Eye (tissue), 1 donor: ENCODE data around the gene GIMAP6.
"Not testable (repeated sequence)": the region's sequence is repeated elsewhere in the genome, so short reads cannot be mapped to it uniquely, and the experiment has no call there.

Source experiments
- DNase-seq: peaks from one replicate; pipeline ENCODE4 v3.0.0-alpha.2; 2015

The GIMAP6 gene

DNA sequence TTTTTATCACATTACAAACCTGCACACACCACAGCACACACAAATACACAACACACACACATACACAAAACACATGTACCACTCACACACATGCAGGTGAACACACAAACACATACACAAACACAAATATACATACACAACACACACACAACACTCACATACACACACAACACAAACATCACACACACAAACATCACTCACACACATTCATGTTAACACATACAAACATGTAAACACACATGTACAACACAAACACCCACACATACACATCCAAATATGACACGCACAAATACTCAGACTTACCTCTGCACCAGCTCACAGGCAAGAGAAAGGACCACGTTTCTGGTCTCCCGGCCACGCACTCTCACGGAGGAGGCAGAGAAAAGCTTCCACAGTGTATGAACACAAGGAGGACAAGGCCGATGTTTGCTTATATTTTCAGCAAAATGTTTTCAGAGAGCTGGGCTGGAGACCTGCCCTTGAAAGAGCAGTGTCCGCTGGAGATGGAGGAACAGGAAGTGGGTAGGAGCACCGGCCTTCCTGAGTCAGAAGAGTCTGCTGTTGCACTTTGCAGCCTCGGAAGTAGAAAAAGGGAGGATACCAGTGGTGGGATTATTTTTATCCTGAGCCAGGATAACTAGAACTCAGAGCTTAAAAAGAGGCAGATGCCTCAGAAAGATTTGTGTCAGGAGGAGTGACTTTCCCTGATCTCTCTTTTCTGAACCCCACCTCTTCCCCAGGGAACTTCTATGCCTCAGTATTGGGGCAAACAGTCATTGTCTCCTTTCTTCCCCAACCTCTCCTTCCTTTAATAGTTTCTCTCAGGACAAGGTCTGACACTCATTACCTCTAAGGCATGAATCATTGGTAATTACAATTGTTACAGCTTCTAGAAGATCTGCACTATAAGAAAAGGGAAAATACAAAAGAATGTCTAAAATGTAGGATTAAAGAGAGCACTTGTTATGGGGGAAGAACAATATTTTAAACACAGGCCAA lies at the start of gene GIMAP6:
Gene GIMAP6, minus strand, starts transcription at position 520 of the 999 bp plus-strand sequence. CDS start 2,243 bp downstream, outside the sequence.
- no peak for DNase-seq

DNA sequence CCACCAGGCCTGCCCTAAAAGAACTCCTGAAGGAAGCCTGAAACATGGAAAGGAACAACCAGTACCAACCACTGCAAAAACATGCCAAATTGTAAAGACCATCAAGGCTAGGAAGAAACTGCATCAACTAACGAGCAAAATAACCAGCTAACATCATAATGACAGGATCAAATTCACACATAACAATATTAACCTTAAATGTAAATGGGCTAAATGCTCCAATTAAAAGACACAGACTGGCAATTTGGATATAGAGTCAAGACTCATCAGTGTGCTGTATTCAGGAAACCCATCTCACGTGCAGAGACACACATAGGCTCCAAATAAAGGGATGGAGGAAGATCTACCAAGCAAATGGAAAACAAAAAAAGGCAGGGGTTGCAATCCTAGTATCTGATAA lies 48.2 kb upstream of the GIMAP6 start:
- DNase-seq, result not testable (repeated sequence)

DNA sequence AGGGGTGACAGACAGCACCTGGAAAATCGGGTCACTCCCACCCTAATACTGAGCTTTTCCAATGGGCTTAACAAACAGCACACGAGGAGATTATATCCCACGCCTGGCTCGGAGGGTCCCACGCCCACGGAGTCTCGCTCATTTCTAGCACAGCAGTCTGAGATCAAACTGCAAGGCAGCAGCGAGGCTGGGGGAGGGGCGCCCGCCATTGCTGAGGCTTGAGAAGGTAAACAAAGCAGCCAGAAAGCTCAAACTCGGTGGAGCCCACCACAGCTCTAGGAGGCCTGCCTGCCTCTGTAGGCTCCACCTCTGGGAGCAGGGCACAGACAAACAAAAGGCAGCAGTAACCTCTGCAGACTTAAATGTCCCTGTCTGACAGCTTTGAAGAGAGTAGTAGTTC lies 46.4 kb upstream of the GIMAP6 start:
- DNase-seq, result not testable (repeated sequence)

DNA sequence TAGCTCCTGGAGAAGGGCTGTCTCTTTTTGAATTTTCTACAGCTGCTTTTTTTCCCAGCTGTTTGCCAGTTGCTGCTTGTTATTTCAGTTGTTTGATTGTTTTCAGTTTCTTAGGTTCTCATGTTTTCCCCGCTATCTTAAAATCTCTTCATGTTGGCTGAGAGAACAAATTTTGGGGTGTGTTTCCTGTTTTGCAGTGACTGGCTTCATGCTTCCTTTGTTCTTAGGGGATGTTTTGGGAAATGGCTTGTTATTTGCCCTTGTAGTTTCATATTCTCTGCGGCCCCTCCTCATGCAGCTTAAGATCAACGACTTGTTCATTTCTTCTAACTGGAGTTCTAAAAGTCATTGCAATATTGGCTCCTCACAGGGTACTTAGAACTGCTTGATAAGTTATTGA lies 44.7 kb upstream of the GIMAP6 start:
- not testable (repeated sequence) for DNase-seq

DNA sequence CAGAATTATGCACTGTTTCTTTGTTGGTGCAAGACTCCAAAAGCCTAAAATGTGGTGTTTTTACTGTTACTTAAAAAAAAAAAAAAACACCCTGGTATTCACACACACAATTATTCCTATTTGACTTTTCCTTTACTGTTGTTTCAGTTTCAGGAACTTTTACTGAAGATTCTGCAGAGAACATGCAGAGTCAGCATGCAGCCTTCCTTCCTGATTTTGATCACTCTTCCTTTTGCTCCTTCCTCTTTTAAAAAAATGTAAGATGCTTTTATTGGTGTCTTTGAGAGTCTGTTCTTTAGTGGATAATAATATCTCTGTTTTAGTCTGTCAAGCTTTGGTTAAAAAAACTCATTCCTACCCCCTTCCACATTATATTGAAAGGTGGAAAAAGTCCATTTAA lies 44.1 kb upstream of the GIMAP6 start:
- DNase-seq, result not testable (repeated sequence)

DNA sequence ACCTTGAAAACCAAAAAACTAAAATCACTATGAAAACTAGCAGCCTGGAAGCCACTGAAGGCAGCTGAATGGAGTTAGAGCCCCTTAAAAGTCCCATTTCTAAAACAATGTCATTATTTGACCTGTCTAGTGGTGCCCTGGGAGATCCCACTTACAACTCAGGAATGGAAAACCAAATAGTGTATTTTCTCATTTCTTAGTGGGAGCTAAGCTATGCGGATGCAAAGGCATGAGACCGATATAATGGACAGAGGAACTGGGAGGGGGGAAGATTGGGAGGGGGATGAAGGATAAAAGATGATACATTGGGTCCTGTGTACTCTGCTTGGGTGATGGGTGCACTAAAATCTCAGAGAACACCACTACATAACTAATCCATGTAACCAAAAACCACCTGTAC lies 43.5 kb upstream of the GIMAP6 start:
- no peak for DNase-seq

DNA sequence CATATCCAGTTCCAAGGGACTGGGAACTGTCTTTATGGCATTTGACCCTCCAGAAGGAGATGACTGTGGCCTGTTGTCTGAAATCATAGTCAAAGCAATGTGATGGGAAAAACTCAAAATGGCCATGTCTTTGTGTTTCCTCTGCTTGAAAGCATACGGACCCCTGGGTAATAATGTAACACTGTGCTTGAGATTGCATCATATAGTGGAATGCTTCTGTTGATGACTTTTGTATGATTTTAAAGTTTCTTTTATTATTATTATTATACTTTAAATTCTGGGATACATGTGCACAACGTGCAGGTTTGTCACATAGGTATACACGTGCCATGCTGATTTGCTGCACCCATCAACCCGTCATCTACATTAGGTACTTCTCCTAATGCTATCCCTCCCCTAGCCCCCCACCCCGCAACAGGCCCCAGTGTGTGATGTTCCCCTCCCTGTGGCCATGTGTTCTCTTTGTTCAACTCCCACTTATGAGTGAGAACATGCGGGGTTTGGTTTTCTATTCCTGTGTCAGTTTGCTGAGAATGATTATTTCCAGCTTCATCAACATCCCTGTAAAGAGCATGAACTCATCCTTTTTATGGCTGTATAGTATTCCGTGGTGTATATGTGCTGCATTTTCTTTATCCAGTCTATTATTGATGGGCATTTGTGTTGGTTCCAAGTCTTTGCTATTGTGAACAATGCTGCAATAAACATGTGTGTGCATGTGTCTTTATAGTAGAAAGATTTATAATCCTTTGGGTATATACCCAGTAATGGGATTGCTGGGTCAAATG lies 39.8 kb upstream of the GIMAP6 start:
- not testable (repeated sequence) for DNase-seq

DNA sequence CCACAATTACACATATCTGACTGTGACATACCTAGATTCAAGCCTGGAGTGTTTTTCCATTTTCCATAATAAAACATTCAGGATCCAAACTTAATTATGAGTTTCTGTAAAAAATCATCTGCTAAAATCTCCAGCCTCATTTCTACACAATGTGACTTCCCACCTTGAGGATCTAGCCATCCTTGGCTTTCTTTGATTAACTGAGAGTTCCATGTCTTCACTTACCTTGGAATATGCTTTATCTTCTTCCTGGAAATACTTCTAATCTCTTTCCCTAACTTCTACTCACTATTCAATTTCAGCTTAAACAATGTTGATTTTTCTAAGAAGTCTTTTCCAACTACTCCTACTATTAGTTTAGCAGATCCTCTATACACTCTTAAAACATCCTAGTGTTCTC lies 36.8 kb upstream of the GIMAP6 start:
- no peak for DNase-seq

DNA sequence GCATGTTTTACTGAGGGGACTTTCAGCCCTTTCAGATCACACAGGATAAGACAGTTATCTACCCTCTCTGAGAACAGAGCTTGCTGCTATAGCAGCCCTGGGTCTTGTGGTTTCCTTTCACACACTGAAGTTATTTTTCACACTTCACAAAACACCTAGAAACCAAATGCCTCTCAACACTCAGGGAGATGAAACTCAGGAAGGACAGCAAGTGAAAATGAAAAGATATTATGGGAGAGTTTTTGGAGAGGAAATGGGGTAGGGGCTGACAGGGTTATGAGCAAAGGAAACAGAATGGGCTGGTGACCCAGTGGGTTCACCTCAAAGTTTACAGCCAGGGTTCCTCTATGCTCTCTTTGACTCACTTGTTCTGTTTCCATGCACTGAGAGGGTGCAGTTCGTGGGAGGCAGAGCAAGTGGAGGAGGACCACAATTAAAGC lies 36.3 kb upstream of the GIMAP6 start:
- no peak for DNase-seq

DNA sequence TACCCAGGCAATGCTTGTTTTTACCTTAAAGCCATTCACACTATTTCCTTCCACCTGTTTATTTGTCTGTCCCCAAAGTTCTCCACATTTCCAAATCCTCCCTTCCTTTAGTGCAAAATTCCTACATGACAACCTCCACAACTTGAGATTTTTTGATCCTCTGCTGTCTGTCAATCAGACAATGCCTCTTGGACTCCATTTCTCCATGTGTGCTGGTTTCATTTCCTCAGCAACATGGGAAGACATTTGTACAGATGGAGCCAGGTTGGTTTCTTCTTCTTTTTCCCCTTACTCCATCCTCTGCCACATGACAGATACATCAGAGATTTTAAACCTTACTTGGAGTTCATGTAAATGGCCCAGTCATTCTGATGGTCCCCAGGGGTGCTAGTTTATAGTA lies 34.2 kb upstream of the GIMAP6 start:
- no peak for DNase-seq

DNA sequence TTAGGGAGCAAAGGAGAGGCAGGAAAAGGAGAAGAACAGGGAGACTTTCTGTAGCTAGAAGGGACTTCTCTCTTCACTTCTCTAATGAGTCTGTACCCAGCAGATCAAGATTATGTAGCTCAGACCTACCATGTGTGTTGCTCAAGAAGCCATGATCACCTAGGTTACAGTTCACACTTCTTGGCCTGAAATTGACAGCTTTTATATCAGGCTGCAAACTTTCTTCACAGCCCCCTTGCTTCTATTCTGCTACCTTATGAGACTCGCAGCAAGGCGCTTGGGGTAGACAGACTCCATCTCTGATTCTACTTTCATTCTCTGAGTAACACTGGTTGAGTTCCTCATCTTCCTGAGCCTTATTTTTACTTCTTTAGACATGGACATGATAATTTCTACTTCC lies 33.7 kb upstream of the GIMAP6 start:
- DNase-seq, result no peak

DNA sequence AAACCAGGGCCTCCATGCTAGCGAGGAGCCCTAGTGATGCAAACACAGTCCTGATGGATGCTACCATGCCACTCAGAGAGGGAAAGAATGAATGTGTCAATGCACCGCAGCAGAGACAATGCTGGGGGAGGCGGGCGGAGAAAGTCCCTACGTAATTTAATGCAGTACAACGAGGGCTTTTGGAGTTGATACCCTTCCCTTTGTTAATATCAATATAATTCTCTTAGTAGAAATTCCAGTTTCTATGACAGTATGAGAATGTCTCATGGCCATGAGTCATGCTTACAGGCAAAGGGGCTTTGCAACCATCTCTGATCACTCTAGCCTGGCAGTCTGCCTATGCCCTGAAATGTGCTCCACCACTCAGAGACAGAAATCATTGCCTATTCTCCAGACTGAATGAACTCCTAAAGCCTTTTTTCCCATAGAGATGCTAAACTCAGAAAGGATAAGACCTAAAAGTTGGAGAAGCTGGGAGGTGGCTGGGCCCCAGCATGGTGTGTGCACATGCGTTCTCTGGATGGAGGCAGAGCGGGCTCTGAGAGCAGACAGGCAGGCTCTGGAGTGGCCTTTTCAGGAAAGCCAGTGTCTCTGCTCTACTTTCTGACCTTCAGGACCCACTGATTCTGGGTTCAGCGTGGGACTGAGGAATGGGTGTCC lies 33.0 kb upstream of the GIMAP6 start:
- no peak for DNase-seq

DNA sequence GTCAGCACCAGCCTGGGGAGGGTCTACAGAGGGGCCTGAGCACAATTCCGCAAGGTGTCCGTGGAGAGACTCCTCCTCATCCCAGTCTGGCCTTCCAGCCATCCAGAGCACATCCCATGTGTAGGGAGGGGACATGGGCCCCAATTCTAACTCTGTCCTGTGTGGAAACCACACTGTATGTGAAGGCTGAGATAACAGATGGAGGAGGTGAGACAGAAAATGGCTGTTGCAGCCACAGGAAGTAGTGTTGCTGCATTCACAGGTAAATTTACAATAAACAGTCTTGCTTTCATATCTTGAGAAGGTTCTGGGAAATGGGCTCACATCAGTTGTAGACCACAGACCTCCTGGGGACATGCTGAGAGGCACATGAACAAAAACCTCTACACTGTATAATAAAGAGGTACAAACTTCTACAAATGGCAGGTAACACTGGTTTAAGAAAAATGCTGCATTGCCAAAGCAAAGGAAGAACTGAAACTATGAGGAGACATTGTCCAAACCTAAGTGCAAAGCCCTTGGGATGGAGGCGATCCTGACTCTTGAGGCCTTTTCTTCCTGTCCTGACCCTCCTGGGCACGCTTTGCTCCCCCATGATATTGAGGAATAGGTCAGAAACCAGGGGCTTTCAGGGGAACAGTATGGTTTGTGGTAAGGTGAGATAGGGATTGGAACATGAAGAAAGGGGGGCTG lies 31.8 kb upstream of the GIMAP6 start:
- no peak for DNase-seq

DNA sequence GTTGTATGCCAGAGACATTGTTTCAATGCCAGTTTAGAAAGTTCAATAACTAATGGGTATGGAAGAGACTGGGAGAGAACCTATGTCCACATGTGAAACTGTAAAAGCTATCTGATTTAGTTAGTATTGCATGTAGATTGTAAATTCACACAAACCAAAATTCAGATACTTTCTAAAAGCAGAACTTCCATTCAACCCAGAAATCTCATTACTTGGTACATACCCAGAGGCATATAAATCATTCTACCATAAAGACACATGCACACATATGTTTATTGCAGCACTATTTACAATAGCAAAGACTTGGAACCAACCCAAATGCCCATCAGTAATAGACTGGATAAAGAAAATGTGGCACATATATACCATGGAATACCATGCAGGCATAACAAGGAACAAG lies 30.6 kb upstream of the GIMAP6 start:
- not testable (repeated sequence) for DNase-seq

DNA sequence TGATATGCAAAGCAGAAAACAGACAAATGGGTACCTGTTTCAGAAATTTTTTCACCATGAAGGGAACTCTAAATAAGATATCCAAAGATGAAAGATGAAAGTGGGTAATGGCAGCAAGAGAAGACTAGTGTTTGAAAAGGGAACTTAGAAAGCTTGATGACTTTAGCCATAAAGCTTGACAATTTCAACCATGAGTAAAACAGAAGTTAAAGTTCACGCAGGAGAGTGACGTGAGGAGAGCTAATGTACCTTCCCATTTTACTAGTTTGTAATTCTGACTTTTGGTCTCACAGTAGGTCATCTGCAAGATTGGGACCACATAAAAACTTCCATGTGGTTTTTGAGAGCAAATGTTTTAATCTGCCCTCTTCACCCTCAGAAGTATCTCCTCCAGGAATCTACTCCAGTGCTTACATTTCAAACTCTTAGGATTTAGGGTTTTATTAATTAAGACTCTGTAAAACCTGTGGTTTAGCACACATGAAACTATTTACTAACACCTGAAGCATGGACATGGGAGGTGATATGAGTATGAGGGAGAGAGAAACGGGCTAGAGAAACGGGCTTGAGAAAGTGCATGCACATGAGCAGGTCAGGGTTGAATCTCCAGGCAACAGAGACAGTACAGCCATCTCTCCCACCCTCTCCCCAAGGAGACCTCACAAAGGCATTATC lies 28.9 kb upstream of the GIMAP6 start:
- no peak for DNase-seq

DNA sequence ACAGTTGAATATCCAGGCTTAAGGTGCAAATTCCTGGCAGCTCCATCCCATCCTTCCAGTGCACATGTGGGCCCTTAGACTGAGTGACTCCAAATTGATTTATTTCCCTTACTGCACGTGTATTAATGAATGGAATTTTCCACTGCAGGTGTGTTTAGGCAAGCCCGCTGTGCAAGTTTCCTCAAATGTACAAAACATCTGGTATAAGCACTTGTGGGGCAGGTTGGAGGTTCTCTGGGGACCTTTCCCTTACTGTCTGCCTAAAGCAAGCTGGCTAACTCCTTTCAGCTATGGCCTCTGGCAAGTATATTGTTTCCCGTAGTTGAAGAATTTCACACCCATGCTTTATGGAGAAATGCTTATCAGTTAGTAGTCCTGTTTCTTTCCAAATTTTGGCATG lies 25.3 kb upstream of the GIMAP6 start:
- DNase-seq, result no peak

DNA sequence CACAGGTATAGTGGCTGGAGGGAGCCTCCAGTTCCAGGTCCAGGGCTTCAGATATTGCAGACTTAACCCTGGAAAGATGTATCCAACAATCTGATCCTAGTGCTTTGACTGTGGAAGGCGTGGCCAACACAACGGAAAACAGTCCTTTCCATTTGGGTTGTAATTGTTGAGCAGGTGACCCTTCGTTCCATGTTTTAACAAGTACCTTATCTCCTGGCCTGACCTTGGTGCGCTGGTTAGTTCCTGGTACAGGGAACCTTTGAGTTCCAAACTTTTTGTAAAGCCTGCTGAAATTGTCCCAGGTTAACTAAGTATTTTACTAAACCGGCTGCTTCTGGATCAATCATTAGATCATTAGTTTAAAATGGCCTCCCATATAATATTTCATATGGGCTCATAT lies 23.9 kb upstream of the GIMAP6 start:
- DNase-seq, result no peak

DNA sequence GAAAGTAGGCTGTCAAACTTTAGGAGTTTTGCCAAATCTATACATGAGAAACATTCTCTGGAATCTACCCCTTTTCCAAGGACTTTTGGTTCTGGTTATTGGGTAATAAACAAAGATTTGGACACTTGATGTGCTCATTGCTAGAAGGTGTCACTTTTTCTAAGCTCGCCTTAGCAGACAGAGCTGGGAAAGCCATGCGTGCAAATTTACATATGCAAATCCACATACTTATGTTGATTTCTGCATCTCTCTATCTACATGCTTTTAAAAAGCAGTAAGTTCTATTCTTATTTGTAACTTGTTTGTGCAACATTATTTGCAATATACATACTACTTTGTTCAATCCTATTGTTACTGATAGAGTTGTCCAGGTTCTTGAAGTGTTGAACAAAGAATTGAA lies 22.5 kb upstream of the GIMAP6 start:
- no peak for DNase-seq

DNA sequence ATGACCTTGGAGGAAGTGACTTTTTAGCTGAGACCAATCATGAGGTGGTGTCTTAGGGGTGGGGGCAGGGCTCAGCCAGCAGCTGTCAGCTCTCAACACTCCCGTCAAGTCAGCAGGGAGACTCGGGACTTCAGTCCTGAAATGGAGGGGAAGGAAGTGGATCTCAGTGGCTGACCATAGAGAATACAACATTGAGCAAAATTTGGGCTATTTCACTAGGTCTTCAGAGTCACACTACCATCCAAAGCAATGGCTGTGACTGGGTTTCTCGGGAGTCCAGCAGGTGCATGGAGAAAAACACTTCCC lies 16.8 kb upstream of the GIMAP6 start:
- no peak for DNase-seq

DNA sequence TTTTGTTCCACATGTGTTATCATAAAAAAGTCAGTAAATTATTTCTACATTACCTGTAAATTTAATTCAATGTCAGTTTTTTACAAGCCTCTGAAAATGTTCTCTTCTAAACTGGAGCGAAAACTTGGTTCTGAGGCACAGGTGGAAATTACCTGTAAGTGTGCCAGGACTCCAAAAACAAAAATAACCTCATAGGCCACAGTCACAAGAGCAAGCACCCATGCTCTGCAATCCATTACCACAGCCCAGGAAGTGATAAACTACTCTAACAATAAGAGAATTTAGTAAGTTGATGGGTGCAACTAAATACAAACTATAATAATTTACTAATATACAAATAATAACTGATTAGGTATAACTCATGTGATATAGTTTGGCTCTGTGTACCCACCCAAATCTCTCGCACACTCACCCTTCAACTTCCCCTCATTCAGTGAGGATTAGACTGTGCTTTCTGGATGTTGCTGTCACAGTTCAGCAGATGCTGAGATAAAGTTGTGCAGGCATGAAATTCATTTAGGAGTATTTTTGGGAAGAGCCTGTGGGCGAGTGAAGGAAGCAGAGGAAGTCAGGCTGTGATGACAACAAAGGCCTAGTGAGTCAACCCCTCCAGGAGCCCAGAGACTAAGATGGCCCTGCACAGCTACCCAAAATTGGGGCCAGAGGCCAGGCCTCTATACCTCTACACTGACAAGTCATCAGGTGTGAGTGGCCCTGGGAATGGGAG lies 16.3 kb upstream of the GIMAP6 start:
- DNase-seq, result no peak

DNA sequence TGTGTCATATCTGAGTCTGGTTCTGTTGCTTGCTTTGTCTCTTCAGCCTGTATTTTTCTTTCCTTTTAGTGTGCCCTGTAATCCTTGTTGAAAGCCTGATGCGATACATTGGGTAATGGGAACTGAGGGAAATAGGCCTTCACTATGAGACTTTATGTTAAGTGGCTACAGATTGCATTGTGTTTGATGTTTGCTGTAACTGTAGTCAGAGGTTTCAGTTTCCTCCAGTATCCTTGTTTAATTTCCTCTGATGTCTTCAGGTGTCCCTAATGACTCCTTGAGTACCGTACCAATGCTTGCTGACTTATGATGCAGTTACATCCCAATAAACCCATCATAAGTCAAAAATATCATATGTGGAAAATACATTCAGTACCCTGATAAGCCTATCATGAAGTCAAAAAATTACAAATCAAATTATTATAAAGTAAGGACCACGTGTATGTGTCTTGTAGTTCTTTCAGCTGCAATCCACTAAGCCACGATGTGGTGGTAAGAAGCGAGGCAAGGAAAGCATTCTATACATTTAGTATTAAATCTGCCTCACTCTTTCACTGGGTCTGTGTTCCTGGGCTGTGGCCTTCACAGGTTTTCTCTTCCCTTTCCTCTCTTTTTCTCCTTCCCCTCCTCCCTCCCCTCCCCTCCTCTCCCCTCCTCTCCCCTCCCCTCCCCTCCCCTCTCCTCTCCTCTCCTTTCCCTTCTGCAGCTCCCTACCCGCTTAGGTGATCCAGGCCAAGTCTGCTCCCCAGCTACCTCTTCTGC lies 13.3 kb upstream of the GIMAP6 start:
- no peak for DNase-seq
